WTC11 (cell line): ENCODE measurements around the gene SECISBP2L. TPM values are rescaled to one million over a fixed set of nuclear protein-coding genes. Genes with fewer than 3 reads are reported as not detected.

ENCODE experiments used
- ATAC-seq: fragments of 200-7000 bp; cut with Tn5 transposase; 2 replicates; pipeline ENCODE4 v1.10.0; 2021; ENCODE audit warnings: mild to moderate bottlenecking, moderate library complexity
- CTCF ChIA-PET: fragments of 300-600 bp; sonication (Branson Sonifier 250); formaldehyde crosslinking; loops from one replicate; lab custom pipeline; 2021; ENCODE audit warnings: antibody characterized with exemption; lab: Charles Lee
- POLR2A ChIA-PET: fragments of 350-600 bp; sonication (Branson Sonifier 250); formaldehyde crosslinking; loops from one replicate; lab custom pipeline; 2021; ENCODE audit warnings: antibody characterized with exemption; lab: Charles Lee
- DNase-seq: peaks from one replicate; pipeline ENCODE4 v3.0.0; 2021; ENCODE audit warnings: low spot score
- H3K27ac Mint-ChIP-seq: 2 replicates; pipeline ENCODE4 v1.8.0; 2021; ENCODE audit warnings: mixed read lengths
- H3K27me3 Mint-ChIP-seq: 2 replicates; pipeline ENCODE4 v1.8.0; 2021; ENCODE audit warnings: low read depth, mild to moderate bottlenecking, moderate library complexity, mixed read lengths
- H3K36me3 Mint-ChIP-seq: 2 replicates; pipeline ENCODE4 v1.8.0; 2021; ENCODE audit warnings: mixed read lengths
- H3K4me1 Mint-ChIP-seq: 2 replicates; pipeline ENCODE4 v1.8.0; 2022; ENCODE audit warnings: mixed read lengths
- H3K4me3 Mint-ChIP-seq: 2 replicates; pipeline ENCODE4 v1.8.0; 2021; ENCODE audit warnings: mild to moderate bottlenecking, moderate library complexity, mixed read lengths
- H3K9me3 Mint-ChIP-seq: 2 replicates; pipeline ENCODE4 v1.8.0; 2021; ENCODE audit warnings: mixed read lengths
- AR ChIP-seq: fragments of 250-450 bp; sonication (Bioruptor Pico); IDR thresholded peaks from 2 replicates; pipeline ENCODE4 v1.9.0; 2021; ENCODE audit warnings: mild to moderate bottlenecking
- ATF3 ChIP-seq: sonication (generic); formaldehyde crosslinking; conservative IDR thresholded peaks from 2 replicates; pipeline ENCODE4 v1.8.1; 2022; ENCODE audit warnings: mild to moderate bottlenecking, missing genetic modification reagents
- CBFB ChIP-seq: sonication (generic); formaldehyde crosslinking; IDR thresholded peaks from 2 replicates; pipeline ENCODE4 v1.8.1; 2022; ENCODE audit warnings: mild to moderate bottlenecking, low read depth, missing genetic modification reagents
- CDX4 ChIP-seq: fragments of 250-450 bp; sonication (Bioruptor Pico); IDR thresholded peaks from 2 replicates; pipeline ENCODE4 v1.9.0; 2021; ENCODE audit warnings: moderate library complexity, mild to moderate bottlenecking, inconsistent platforms, borderline replicate concordance
- CREM ChIP-seq: sonication (generic); formaldehyde crosslinking; IDR thresholded peaks from 2 replicates; pipeline ENCODE4 v1.8.1; 2022; ENCODE audit warnings: mild to moderate bottlenecking, missing genetic modification reagents, moderate library complexity
- FOXP4 ChIP-seq: sonication (generic); formaldehyde crosslinking; IDR thresholded peaks from 2 replicates; pipeline ENCODE4 v1.8.0; 2022; ENCODE audit warnings: mild to moderate bottlenecking, missing genetic modification reagents
- NR2C2 ChIP-seq: sonication (generic); formaldehyde crosslinking; IDR thresholded peaks from 2 replicates; pipeline ENCODE4 v1.8.0; 2022; ENCODE audit warnings: mild to moderate bottlenecking, missing genetic modification reagents
- OVOL2 ChIP-seq: fragments of 250-450 bp; sonication (Bioruptor Pico); IDR thresholded peaks from 2 replicates; pipeline ENCODE4 v1.9.0; 2021; ENCODE audit warnings: mild to moderate bottlenecking, borderline replicate concordance
- RORB ChIP-seq: fragments of 250-450 bp; sonication (Bioruptor Pico); IDR thresholded peaks from 2 replicates; pipeline ENCODE4 v1.9.0; 2021; ENCODE audit warnings: mild to moderate bottlenecking
- TEAD1 ChIP-seq: sonication (generic); formaldehyde crosslinking; IDR thresholded peaks from 2 replicates; pipeline ENCODE4 v1.8.0; 2022; ENCODE audit warnings: mild to moderate bottlenecking, missing genetic modification reagents
- TEAD4 ChIP-seq: sonication (generic); formaldehyde crosslinking; IDR thresholded peaks from 2 replicates; pipeline ENCODE4 v1.8.0; 2022; ENCODE audit warnings: mild to moderate bottlenecking, missing genetic modification reagents
- ZNF416 ChIP-seq: fragments of 250-450 bp; sonication (Bioruptor Pico); IDR thresholded peaks from 2 replicates; pipeline ENCODE4 v1.9.0; 2021; ENCODE audit warnings: mild to moderate bottlenecking, inconsistent platforms
- total RNA-seq: library from RNA; stranded (reverse); gene quantifications from 3 replicates; pipeline ENCODE4 v1.2.3, GENCODE V29; 2021
- TF ChIP-seq, protein P1 (sequence below): sonication (generic); formaldehyde crosslinking; IDR thresholded peaks from 2 replicates; pipeline ENCODE4 v1.8.1; 2023; ENCODE audit warnings: mild to moderate bottlenecking, moderate library complexity, missing genetic modification reagents
- TF ChIP-seq, protein P2 (sequence below): sonication (generic); formaldehyde crosslinking; conservative IDR thresholded peaks from 2 replicates; pipeline ENCODE4 v1.8.1; 2023; ENCODE audit warnings: mild to moderate bottlenecking, low read depth, missing genetic modification reagents, moderate library complexity
- TF ChIP-seq, protein P3 (sequence below): fragments of 250-450 bp; sonication (Bioruptor Pico); IDR thresholded peaks from 2 replicates; pipeline ENCODE4 v1.9.0; 2021; ENCODE audit warnings: mild to moderate bottlenecking
- TF ChIP-seq, protein P4 (sequence below): fragments of 250-450 bp; sonication (Bioruptor Pico); conservative IDR thresholded peaks from 2 replicates; pipeline ENCODE4 v1.9.0; 2021; ENCODE audit warnings: mild to moderate bottlenecking

The SECISBP2L gene
- total RNA-seq, 1 experiment from 2014 or later = 30.4 TPM

GRCh38 chr15:48984021-48984710 lies 62.1 kb downstream of the SECISBP2L start:
- Mint-ChIP-seq H3K27ac (no peak overlapping the region), H3K27me3 (no peaks in the 10 kb centered on the region), H3K4me3 (no peak overlapping the region), H3K36me3 (no peaks in the 10 kb centered on the region), H3K9me3 (no peaks in the 10 kb centered on the region), H3K4me1 (peaks cover 15% of the 10 kb centered on the region)
- ATAC-seq (no peak), DNase-seq (no peak)
- CTCF ChIA-PET = interaction anchor here (1.4 to 4.0 kb wide), 3 partner anchors 8 to 122 kb away, joined by 4 to 46 read pairs (median 5); no protein-coding TSS in a partner anchor
- POLR2A ChIA-PET = no interaction called here
- TF ChIP-seq, protein P1, sequence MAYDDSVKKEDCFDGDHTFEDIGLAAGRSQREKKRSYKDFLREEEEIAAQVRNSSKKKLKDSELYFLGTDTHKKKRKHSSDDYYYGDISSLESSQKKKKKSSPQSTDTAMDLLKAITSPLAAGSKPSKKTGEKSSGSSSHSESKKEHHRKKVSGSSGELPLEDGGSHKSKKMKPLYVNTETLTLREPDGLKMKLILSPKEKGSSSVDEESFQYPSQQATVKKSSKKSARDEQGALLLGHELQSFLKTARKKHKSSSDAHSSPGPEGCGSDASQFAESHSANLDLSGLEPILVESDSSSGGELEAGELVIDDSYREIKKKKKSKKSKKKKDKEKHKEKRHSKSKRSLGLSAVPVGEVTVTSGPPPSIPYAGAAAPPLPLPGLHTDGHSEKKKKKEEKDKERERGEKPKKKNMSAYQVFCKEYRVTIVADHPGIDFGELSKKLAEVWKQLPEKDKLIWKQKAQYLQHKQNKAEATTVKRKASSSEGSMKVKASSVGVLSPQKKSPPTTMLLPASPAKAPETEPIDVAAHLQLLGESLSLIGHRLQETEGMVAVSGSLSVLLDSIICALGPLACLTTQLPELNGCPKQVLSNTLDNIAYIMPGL = no peak
- no peak for TF ChIP-seq CDX4 (CRISPR knock-in tag)
- TF ChIP-seq, protein P2, sequence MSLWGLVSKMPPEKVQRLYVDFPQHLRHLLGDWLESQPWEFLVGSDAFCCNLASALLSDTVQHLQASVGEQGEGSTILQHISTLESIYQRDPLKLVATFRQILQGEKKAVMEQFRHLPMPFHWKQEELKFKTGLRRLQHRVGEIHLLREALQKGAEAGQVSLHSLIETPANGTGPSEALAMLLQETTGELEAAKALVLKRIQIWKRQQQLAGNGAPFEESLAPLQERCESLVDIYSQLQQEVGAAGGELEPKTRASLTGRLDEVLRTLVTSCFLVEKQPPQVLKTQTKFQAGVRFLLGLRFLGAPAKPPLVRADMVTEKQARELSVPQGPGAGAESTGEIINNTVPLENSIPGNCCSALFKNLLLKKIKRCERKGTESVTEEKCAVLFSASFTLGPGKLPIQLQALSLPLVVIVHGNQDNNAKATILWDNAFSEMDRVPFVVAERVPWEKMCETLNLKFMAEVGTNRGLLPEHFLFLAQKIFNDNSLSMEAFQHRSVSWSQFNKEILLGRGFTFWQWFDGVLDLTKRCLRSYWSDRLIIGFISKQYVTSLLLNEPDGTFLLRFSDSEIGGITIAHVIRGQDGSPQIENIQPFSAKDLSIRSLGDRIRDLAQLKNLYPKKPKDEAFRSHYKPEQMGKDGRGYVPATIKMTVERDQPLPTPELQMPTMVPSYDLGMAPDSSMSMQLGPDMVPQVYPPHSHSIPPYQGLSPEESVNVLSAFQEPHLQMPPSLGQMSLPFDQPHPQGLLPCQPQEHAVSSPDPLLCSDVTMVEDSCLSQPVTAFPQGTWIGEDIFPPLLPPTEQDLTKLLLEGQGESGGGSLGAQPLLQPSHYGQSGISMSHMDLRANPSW (CRISPR knock-in tag) = no peak
- TF ChIP-seq, protein P3, sequence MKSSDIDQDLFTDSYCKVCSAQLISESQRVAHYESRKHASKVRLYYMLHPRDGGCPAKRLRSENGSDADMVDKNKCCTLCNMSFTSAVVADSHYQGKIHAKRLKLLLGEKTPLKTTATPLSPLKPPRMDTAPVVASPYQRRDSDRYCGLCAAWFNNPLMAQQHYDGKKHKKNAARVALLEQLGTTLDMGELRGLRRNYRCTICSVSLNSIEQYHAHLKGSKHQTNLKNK (CRISPR knock-in tag) = no peak
- TF ChIP-seq ATF3 = no peak
- TF ChIP-seq TEAD4 (CRISPR knock-in tag) = no peak
- no peak for TF ChIP-seq RORB
- no peak for TF ChIP-seq OVOL2 (CRISPR knock-in tag)
- no peak for TF ChIP-seq FOXP4

DNA sequence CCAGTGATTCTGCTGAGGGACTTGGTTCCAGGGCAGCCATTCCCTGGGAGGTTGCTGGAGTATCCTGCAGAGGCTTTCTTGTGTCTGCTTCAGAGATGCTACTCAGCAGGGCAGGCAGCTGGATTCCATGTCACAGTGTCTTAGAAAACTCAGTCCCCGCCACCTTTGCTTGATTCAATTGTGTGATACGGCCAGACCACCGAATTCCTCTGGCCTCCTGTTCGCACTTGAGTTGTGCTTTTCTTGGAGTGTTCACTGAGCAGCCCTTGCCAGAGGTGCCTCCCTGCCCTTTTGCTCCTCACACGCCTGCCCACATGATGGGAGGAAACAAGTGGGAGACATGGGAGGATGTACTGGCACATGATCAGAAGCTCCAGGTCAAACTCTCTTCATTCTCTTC lies 62.9 kb downstream of the SECISBP2L start:
- Mint-ChIP-seq H3K27me3 (no peaks in the 10 kb centered on the region), H3K4me1 (peaks cover 15% of the 10 kb centered on the region), H3K27ac (no peak overlapping the region), H3K9me3 (no peaks in the 10 kb centered on the region), H3K4me3 (no peak overlapping the region), H3K36me3 (no peaks in the 10 kb centered on the region)
- ChIA-PET POLR2A (no interaction called here), CTCF (interaction anchor here (0.7 kb wide), 1 partner anchor 9 kb away, joined by 3 read pairs; no protein-coding TSS in a partner anchor)
- DNase-seq (no peak), ATAC-seq (no peak)
- TF ChIP-seq, protein P4, sequence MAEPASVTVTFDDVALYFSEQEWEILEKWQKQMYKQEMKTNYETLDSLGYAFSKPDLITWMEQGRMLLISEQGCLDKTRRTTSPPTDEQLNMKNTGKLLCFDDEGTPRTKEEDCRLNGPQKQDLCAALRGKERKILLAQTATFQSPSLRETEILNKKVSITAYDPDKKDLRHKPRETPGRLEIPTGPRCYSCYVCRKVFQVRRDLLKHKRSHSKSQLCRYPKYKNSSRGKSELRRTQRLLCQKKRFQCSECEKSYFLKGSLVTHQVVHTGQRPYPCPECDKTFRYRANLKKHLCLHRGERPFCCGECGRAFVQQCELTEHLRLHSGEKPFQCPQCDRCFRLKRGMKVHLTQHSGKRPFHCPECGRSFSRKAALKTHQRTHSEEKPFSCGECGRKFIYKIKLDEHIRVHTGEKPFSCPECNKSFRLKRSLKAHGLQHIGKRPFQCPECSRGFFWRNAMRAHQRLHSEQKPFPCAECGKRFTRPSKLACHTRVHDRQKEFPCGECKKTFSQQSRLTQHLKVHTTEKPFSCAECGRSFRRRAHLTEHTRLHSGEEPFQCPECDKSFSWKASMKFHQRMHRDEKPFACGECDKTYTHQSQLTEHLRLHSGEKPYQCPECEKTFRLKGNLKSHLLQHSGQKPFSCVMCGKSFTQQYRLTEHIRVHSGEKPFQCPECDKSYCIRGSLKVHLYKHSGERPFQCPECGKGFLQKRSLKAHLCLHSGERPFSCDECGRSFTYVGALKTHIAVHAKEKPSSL (CRISPR knock-in tag) = no peak
- TF ChIP-seq TEAD1 (CRISPR knock-in tag) (no peak), NR2C2 (CRISPR knock-in tag) (no peak), AR (CRISPR knock-in tag) (no peak), CBFB (CRISPR knock-in tag) (no peak), ZNF416 (no peak), CREM (CRISPR knock-in tag) (no peak)
- TF ChIP-seq, protein P1 = no peak
